Hepatic stellate cell (primary cell): ENCODE data around the gene TBC1D8B.

Source experiments
- DNase-seq: peaks from one replicate; pipeline ENCODE4 v3.0.0; 2011; ENCODE audit warnings: low spot score

Gene TBC1D8B

DNA sequence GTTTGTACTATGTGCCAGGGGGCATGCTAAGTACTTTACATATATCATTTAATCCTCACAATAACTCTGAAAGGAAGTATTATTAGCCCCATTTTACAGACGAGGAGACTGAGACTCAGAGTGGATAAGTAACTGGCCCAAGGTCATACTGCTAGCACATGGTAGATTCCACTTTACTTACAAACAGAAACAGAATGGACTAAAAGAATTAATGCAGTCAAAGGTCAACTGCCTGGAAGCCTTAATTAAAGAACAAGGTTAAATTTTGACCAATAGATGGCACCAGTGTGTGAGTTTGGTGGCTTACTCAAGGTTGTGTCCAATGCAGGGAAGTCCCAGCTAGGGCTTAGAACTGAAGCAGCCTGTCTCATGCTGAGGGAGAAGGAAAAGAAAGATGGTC, 96.0 kb downstream of the TBC1D8B start:
- peak; percentile 20 for DNase-seq

DNA sequence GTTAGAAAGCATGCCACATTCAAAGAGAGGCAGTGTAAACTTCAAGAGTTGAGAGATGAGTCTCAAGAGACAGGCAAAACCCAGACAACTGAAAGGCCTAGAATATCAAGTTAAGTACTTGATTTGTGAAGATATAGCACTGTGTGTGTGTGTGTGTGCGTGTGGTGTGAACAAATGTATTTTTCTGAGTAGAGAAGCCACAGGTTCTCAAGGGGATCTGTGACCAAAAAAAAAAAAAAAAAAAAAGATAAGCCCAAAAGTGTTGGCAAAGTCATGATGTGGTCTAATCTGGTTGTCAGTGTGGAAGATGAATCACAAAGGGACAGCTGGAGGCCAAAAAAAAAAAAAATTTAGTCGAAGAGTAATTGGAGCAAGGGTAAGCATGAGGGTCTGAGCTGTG, 96.8 kb downstream of the TBC1D8B start:
- no peak for DNase-seq

DNA sequence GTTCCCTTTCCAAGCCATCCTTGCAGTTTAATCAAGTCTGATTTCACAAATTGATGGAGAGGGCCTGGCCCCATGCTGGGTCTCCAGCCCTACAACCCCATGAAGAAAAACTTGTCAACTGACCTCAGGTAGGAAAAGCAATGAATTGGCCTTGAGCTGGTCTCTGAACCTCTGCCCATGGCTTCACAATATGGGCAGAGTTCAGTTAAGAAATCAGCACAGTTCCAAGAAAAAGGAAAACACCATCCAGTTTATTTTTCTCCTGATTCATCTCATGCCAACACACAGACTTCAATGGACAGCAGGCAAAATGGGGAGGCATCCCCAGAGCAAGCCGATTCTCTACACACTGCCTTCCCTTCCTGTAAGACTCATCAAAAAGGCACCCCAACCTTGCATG, 97.4 kb downstream of the TBC1D8B start:
- DNase-seq = no peak

DNA sequence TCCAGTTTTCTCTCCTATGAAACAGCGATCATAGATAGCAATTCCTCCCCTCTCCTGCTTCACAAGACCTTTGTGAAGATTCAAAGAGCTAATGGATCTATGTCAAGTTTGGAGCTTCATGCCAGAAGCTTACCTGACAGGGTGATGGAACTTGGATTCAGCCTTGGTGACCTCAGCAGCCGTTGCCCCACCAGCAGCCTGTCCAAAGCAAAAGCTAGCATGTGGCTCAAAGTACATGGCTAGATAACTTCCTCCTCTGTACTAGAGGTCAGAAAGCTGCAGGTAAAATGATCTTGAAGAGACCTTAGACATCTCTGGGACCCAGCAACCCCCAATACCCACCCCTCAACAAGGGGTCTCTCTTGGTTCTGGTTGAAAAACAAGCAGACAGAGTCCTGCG, 98.9 kb downstream of the TBC1D8B start:
- DNase-seq = no peak

DNA sequence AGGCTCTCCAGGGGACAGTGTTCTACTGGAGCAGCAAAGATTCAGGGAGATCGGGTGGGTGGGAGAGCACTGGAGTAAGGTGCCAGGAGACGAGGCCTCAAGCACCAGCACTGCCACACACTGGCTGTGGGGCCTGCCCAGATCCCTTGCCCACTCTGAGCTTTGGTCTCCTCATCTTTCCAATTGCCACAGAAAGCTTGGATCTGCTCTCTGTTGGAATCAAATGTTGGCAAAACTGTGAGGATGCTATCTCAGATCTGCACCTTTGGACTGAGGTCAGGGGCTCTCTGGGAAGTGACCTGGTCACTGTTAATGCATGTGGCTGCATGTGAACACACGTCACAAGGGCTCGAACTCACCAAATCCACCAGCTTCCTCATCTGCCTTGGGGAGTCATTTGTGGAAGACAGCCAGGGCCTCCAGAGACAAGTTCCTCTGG, 99.3 kb downstream of the TBC1D8B start:
- DNase-seq = no peak

DNA sequence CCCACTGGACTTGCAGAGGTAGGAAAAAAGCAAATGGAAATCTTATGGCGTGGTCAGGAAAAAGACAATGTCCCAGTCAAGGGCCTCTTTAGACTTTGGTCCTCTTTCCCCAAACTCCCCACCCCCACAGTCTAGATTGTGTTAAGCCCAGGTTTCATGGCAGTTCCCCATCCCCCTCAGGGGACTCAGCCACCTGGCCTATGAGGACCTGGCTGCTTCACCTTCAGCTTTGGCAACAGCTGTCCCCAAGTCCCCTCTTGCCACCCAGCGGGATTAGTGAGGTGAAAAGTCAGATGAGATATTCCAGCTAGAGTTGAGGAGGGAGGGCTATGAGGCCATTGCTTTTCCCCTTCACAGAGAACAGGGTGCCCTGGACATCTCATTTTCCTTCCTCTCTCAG, 100.2 kb downstream of the TBC1D8B start:
- DNase-seq = no peak

DNA sequence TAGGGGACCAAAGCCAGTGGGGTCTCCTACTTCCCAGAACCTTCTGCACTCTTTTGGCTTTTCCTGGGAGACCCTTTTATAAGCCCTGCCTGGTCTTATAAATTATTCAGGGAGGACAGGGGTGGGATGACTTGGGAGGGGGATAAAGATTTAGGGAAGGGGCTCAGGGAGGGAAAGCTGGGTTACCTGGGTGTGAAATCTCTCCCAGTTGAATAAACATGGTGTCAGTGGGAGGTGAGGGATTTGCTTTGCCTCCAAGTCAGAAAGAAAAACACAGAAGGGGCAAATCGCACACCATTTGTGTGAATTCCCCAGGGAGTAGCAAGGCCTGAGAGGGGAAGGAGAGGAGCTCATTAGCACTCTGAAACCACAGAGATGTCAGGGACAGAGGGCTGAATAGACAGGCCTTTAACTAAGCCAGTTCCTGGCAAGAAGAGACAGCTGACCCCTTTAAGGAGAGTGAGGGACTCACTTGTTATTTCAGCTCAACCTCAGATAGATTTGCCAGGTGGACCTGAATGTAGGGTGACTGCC, 100.9 kb downstream of the TBC1D8B start, which contains the start of gene RIPPLY1:
RIPPLY1 (minus strand) TSS at position 51 of the 534 bp plus-strand sequence. CDS start 54 bp downstream, outside the sequence.
- DNase-seq = no peak

DNA sequence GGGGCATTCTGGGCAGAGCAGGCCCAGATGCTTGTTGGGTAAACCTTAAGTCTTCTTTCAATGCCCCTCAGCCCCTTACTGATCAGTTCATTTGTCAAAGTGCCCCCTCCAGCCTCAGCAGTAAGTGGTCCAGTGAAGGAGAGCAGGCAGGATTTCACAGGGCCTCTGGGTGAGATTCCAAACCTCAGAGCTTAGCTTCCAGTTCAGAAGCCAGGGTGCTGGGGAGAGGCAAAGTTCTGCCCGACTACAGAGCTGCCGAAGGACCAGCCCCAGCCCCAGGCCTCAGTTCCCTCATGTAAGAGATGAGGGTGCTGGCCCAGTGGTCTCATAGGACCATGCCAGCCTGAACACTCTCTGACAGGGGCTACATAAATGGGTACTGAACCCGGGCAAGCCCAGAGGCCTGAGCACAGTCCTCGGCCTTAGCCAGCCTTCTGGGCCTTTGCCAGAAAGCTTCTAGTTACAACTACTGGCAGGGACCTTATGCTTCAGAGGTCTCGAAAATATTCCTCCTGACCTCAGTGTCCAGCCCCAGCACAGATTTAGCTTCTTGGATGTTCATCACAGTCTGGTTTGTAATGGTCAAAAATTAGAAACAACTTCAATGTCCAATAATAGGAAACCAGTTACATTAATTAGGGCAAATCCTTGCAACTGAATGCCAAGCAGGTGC, 101.5 kb downstream of the TBC1D8B start:
- no peak for DNase-seq

DNA sequence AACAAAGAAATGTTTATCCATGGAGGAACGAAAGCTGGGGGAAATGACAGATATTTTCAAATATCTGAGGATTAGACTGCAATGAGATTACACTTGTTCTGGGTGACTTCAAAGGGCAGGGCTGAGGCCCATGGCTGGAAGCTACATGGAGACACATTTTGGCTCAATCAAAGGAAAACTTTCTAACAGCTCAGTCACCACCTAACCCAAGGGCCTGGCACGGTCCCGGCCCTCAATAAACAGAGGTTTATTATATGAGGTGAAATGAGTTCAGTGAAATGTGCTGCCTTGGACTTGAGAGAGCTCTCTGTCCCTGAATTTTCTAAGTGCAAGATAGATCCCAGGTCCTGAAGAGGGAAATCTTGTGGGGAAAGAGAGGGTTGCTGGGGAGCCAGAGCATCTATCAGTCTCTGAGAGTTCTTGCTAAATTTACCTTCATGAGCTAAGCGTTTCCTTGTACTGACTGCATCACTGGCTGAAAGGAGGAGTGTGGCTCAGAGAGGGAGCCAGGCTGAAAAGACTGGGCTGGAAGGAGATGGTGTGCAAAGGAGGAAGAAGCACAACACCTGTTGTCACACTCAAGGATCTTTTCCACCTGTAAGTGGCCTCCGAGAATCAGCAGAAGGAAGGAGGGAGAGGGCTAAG, 102.7 kb downstream of the TBC1D8B start:
- no peak for DNase-seq

DNA sequence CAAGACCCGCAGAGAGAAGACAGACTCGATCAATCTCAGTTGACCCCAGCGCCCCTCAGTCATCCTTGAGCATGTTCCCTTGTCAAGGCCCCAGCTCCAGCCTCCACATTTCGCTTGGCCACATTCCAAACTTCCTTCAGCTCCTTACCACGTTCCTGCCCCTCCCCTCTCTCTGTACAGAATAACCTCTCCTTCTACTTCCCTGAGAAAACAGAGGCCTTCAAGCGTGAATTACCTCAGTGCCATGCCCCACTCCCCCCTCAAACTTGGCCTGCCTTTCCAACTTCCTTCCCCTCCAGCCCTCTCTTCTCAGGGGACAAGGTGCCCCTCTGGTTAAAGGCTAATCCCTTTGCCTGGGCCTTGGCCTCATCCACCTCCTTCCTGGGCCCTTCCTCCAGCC, 103.9 kb downstream of the TBC1D8B start:
- DNase-seq = no peak

DNA sequence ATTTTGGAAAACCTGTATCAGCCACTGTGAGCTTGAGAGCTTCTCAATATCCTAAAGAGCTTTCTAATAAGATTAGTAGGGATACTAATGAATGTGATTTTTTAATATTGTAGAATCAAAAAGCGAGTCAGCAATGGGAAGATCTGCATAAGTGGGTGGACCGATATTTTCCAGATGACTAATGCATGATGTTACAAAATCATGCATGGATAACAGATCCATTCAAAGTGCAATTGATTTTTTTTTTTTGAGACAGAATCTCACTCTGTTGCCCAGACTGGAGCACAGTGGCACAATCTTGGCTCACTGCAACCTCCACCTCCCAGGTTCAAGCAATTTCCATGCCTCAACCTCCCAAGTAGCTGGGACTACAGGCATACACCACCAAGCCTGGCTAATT, 110.4 kb downstream of the TBC1D8B start:
- no peak for DNase-seq

DNA sequence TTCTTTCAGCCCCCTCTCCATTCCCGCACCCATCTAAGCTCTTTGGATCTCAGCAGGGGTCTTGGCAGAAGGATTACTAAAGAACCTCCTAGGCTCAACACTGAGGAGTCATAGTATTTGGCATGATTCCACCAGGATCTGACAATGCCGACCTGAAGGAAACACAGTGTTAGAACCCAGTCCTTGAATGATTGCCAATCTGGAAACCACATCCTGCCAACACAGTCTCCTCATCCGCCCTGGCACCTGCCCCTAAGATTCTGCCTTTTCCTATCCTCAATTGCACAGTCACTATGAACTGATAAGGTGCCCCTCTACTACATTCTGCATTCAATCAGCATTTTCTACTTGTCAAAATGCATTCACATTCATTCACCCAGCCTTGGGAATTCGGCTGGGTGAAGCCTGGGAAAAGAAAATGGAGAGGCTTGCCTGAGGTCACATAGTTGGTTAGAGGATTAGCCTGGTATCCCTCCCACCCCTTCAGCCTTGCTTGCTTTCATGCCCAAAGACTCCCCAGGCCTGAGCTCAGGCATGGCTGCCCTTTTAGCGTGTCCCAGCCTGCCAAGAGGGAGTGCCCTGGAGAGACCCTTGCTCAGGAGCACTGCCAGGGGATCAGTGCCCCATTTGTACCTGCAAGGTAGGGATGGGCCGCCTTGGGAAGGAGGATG, 115.5 kb downstream of the TBC1D8B start:
- DNase-seq = no peak

DNA sequence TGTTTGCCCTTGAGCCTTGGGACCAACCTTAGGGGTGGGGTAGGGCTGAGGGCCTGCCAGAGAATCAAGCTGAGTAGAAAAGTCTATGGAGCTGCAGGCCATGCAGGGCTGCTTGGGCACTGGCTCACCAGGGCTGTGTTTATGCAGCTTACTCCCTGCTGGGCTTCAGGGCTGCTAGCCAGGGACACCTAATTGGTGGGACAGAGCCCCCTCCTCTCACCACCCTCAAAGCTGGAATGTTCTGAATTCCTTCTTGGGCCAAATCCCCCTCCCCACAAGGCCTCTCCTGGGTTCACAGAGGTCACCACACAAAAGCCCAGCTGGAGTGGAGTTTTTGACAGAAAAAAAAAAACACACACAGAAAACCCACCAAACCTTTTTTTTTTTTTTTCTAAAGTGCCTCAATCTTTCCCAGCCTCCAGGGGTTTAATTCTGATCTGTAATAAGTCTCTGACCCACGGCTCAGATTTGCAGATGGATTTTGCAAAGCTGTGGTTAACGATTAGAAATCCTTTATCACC, 117.5 kb downstream of the TBC1D8B start, which contains the start of gene CLDN2:
CLDN2 (plus strand) TSS at position 471 of the 521 bp plus-strand sequence. CDS start 7,827 bp downstream, outside the sequence.
- no peak for DNase-seq

DNA sequence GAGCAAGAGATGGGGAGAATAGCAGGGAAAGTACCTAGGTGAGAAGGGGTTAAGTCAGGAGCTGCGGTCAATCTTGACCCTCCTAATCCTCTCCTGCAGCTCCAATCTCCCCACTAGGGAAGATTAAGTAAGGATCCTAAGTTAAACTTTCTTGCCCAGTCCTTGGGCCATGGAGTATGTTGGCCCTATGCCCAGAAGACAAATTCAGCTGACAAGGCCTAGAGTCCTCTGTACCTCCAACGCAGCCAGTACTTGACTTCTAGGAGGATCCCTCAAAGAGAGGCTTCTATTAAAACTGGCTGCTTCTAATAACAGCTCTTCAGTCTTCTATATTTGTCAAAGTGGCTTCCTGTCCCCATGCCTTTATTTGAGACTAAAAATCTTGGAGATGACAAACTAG, 119.2 kb downstream of the TBC1D8B start:
- DNase-seq = no peak
